HUDEP-2 (cell line): ENCODE measurements around the gene HCN2.

Source experiments
- DNase-seq, 76 experiments: peaks; one replicate each; lab custom pipeline; 2025; ENCODE audit not compliant: unreplicated experiment in 76 of 76; lab: John Stamatoyannopoulos, UW

Gene HCN2

GRCh38 chr19:650121-650520 lies 60.4 kb downstream of the HCN2 start:
- no peak for DNase-seq

GRCh38 chr19:651114-651818 lies 61.6 kb downstream of the HCN2 start:
- DNase-seq: no peak

GRCh38 chr19:651991-652390 lies 62.3 kb downstream of the HCN2 start:
- DNase-seq: no peak

GRCh38 chr19:652467-653389 lies 63.0 kb downstream of the HCN2 start:
- DNase-seq: no peak

GRCh38 chr19:653425-653824 lies 63.7 kb downstream of the HCN2 start:
- DNase-seq: no peak

GRCh38 chr19:655691-656090 lies 66.0 kb downstream of the HCN2 start:
- DNase-seq: no peak

- DNase-seq: no peak
Measured at GRCh38 chr19:656751-657559, 67.3 kb downstream of the HCN2 start.

GRCh38 chr19:657611-658010 lies 67.9 kb downstream of the HCN2 start:
- DNase-seq: no peak

GRCh38 chr19:658059-658839 lies 68.6 kb downstream of the HCN2 start:
- no peak for DNase-seq

GRCh38 chr19:658916-659839 lies 69.5 kb downstream of the HCN2 start:
- peak in 7 of 76 experiments; percentile 14 to 63 (median 38) for DNase-seq

GRCh38 chr19:660793-661426 lies 71.2 kb downstream of the HCN2 start:
- DNase-seq: no peak

- peak in 42 of 76 experiments; percentile 13 to 70 (median 44) for DNase-seq
Measured at GRCh38 chr19:661427-662196, 71.9 kb downstream of the HCN2 start.

- peak in 50 of 76 experiments; percentile 8 to 60 (median 34) for DNase-seq
Measured at GRCh38 chr19:662207-662961, 72.7 kb downstream of the HCN2 start.

GRCh38 chr19:662962-663681 lies 73.4 kb downstream of the HCN2 start, which contains the start of gene RNF126:
Gene RNF126 (minus strand): TSS chr19:663214. CDS start chr19:663121, 93 bp downstream.
- peak in 72 of 76 experiments; percentile 49 to 98 (median 92) for DNase-seq

GRCh38 chr19:663682-664117 lies 74.0 kb downstream of the HCN2 start:
- DNase-seq: no peak

- peak in 60 of 76 experiments; percentile 11 to 80 (median 59) for DNase-seq
Measured at GRCh38 chr19:664913-665443, 75.3 kb downstream of the HCN2 start.
